H1 (cell line): ENCODE data around the gene PTPN7. TPM values are rescaled to one million over a fixed set of nuclear protein-coding genes. Genes with fewer than 3 reads are reported as not detected.

Source experiments
- CTCF ChIA-PET: fragments of 300-600 bp; sonication (Branson Sonifier 250); formaldehyde crosslinking; loops from one replicate; lab custom pipeline; 2021; ENCODE audit not compliant: partially characterized antibody; lab: Charles Lee
- POLR2A ChIA-PET: fragments of 300-600 bp; sonication (Branson Sonifier 250); formaldehyde crosslinking; loops from one replicate; lab custom pipeline; 2021; ENCODE audit warnings: inconsistent platforms; ENCODE audit not compliant: partially characterized antibody; lab: Charles Lee
- DNase-seq, 2 experiments: peaks; one replicate each; pipeline versions ENCODE4 v3.0.0 to v3.0.0-alpha.2; 2010 to 2022; ENCODE audit warnings: low spot score in 2 of 2, low read depth in 1 of 2, mixed read lengths in 1 of 2
- FAIRE-seq: peaks from 2 replicates; lab custom pipeline; 2011; peaks lifted over from hg19 to GRCh38; lab: Jason Lieb, UNC
- H2AFZ ChIP-seq: 2 replicates; pipeline ENCODE4 v1.8.1; 2012; ENCODE audit warnings: low read length, inconsistent platforms
- H2AK5ac ChIP-seq: 2 replicates; pipeline ENCODE4 v1.6.1; 2013; ENCODE audit warnings: low read depth, low read length
- H2BK120ac ChIP-seq: replicated peaks from 2 replicates; pipeline ENCODE3; 2013; ENCODE audit warnings: low read depth, low read length, inconsistent platforms
- H2BK12ac ChIP-seq: 2 replicates; pipeline ENCODE4 v1.6.1; 2013; ENCODE audit warnings: low read depth, low read length
- H2BK15ac ChIP-seq: 2 replicates; pipeline ENCODE4 v1.6.1; 2013; ENCODE audit warnings: low read length
- H2BK20ac ChIP-seq: 2 replicates; pipeline ENCODE4 v1.6.1; 2013; ENCODE audit warnings: low read length
- H2BK5ac ChIP-seq: 2 replicates; pipeline ENCODE4 v1.6.1; 2013; ENCODE audit warnings: low read depth, low read length
- H3K14ac ChIP-seq: 2 replicates; pipeline ENCODE4 v1.6.1; 2013; ENCODE audit warnings: inconsistent platforms; ENCODE audit not compliant: insufficient read length
- H3K18ac ChIP-seq: 2 replicates; pipeline ENCODE4 v1.6.1; 2013; ENCODE audit warnings: low read length; ENCODE audit errors: extremely low read depth
- H3K23ac ChIP-seq: 2 replicates; pipeline ENCODE4 v1.6.1; 2013; ENCODE audit warnings: inconsistent platforms; ENCODE audit not compliant: insufficient read length
- H3K23me2 ChIP-seq: 2 replicates; pipeline ENCODE4 v1.6.1; 2013; ENCODE audit warnings: low read depth, low read length
- H3K27ac ChIP-seq: 2 replicates; pipeline ENCODE4 v1.6.1; 2011; ENCODE audit warnings: low read depth, low read length, inconsistent platforms
- H3K27me3 ChIP-seq, 4 experiments: replicated peaks in 1 of 4; 1 replicate in 1 of 4; 2 replicates in 3 of 4; pipeline versions ENCODE4 v1.6.1 to v1.8.1; 2011 to 2013; ENCODE audit warnings: low read length in 3 of 4, mild to moderate bottlenecking in 3 of 4, inconsistent platforms in 2 of 4, mixed read lengths in 2 of 4, moderate library complexity in 1 of 4; ENCODE audit not compliant: control insufficient read depth in 3 of 4, insufficient read depth in 3 of 4; ENCODE audit errors: extremely low read depth in 1 of 4
- H3K36me3 ChIP-seq, 4 experiments: 2 replicates each; pipeline versions ENCODE4 v1.6.1 to v1.8.1; 2011 to 2013; ENCODE audit warnings: mild to moderate bottlenecking in 4 of 4, low read length in 3 of 4, moderate library complexity in 2 of 4, control low read depth in 1 of 4, inconsistent platforms in 1 of 4; ENCODE audit not compliant: insufficient read depth in 4 of 4, control insufficient read depth in 2 of 4
- H3K4ac ChIP-seq: replicated peaks from 2 replicates; pipeline ENCODE3; 2013; ENCODE audit warnings: low read length, low read depth, mixed read lengths, inconsistent platforms; ENCODE audit not compliant: insufficient read length
- H3K4me1 ChIP-seq, 4 experiments: replicated peaks in 1 of 4; 1 replicate in 1 of 4; 2 replicates in 3 of 4; pipeline versions ENCODE4 v1.6.1 to v1.8.1; 2011 to 2013; ENCODE audit warnings: low read length in 3 of 4, inconsistent platforms in 2 of 4, mixed read lengths in 1 of 4; ENCODE audit not compliant: insufficient read depth in 4 of 4, control insufficient read depth in 3 of 4
- H3K4me2 ChIP-seq, 2 experiments: 2 replicates each; pipeline versions ENCODE4 v1.6.1 to v1.8.1; 2011 to 2013; ENCODE audit warnings: low read depth in 2 of 2, low read length in 2 of 2, control low read depth in 1 of 2, inconsistent platforms in 1 of 2, mild to moderate bottlenecking in 1 of 2; ENCODE audit not compliant: insufficient read depth in 1 of 2
- H3K4me3 ChIP-seq, 4 experiments: fragments of 200-600, 300-600 bp in 1 of 4; sonication (generic), shearing (Covaris generic), sonication (Bioruptor Twin) in 1 of 4; 2 replicates each; pipeline versions ENCODE4 v1.5.1 to v1.8.1; 2011 to 2016; ENCODE audit warnings: low read length in 4 of 4, low read depth in 3 of 4, control low read depth in 2 of 4, inconsistent platforms in 2 of 4, mild to moderate bottlenecking in 2 of 4, mixed read lengths in 1 of 4, moderate library complexity in 1 of 4; ENCODE audit not compliant: insufficient read depth in 2 of 4; ENCODE audit errors: extremely low read depth in 1 of 4
- H3K56ac ChIP-seq: replicated peaks from 2 replicates; pipeline ENCODE3; 2013; ENCODE audit warnings: low read depth, mild to moderate bottlenecking, mixed read lengths, low read length, inconsistent platforms; ENCODE audit not compliant: insufficient read length
- H3K79me1 ChIP-seq: 2 replicates; pipeline ENCODE4 v1.6.1; 2013; ENCODE audit warnings: low read depth, low read length, control low read depth
- H3K79me2 ChIP-seq, 2 experiments: 2 replicates each; pipeline versions ENCODE4 v1.6.1 to v1.8.1; 2012 to 2013; ENCODE audit warnings: low read length in 2 of 2, mild to moderate bottlenecking in 2 of 2, inconsistent platforms in 1 of 2; ENCODE audit not compliant: insufficient read depth in 2 of 2, control insufficient read depth in 1 of 2
- H3K9ac ChIP-seq, 4 experiments: replicated peaks in 1 of 4; 1 replicate in 1 of 4; 2 replicates in 3 of 4; pipeline versions ENCODE4 v1.6.1 to v1.8.1; 2011 to 2013; ENCODE audit warnings: low read depth in 3 of 4, low read length in 3 of 4, control low read depth in 2 of 4, mild to moderate bottlenecking in 2 of 4, moderate library complexity in 2 of 4, inconsistent platforms in 1 of 4; ENCODE audit errors: extremely low read depth in 1 of 4
- H3K9me3 ChIP-seq, 2 experiments: 2 replicates each; pipeline versions ENCODE4 v1.6.1 to v1.8.1; 2012 to 2013; ENCODE audit warnings: mild to moderate bottlenecking in 2 of 2, moderate library complexity in 2 of 2, control low read depth in 1 of 2, inconsistent platforms in 1 of 2, low read depth in 1 of 2, low read length in 1 of 2, mixed read lengths in 1 of 2; ENCODE audit not compliant: insufficient read depth in 2 of 2
- H4K20me1 ChIP-seq, 2 experiments: replicated peaks in 1 of 2; 2 replicates each; pipeline versions ENCODE3 to v1.8.1; 2011 to 2013; ENCODE audit warnings: inconsistent platforms in 2 of 2, low read length in 2 of 2, mild to moderate bottlenecking in 1 of 2; ENCODE audit not compliant: insufficient read depth in 2 of 2, control insufficient read depth in 1 of 2
- H4K5ac ChIP-seq: 2 replicates; pipeline ENCODE4 v1.6.1; 2013; ENCODE audit warnings: low read length, low read depth, mixed read lengths, inconsistent platforms; ENCODE audit not compliant: insufficient read length
- H4K8ac ChIP-seq: 2 replicates; pipeline ENCODE4 v1.8.0; 2013; ENCODE audit warnings: mild to moderate bottlenecking, moderate library complexity, low read length, inconsistent platforms; ENCODE audit not compliant: insufficient read depth; ENCODE audit errors: extremely low read depth
- H4K91ac ChIP-seq: replicated peaks from 2 replicates; pipeline ENCODE3; 2013; ENCODE audit warnings: low read length, mixed read lengths, inconsistent platforms; ENCODE audit not compliant: insufficient read length
- CBX5 ChIP-seq: fragments of 300-800, 300-1000 bp; sonication (generic); IDR thresholded peaks from 2 replicates; pipeline ENCODE4 v1.7.1; 2016; ENCODE audit warnings: antibody characterized with exemption, low read length, low read depth
- CBX8 ChIP-seq: fragments of 300-800, 300-1000 bp; sonication (generic); IDR thresholded peaks from 2 replicates; pipeline ENCODE4 v1.7.1; 2016; ENCODE audit warnings: low read depth, low read length, borderline replicate concordance
- EZH2 ChIP-seq: fragments of 200-600 bp; sonication (generic); IDR thresholded peaks from 2 replicates; pipeline ENCODE4 v1.7.1; 2012; ENCODE audit warnings: low read depth, mild to moderate bottlenecking, moderate library complexity, low read length, inconsistent platforms; ENCODE audit not compliant: severe bottlenecking
- FOSL1 ChIP-seq: IDR thresholded peaks from 2 replicates; pipeline ENCODE4 v1.6.1; 2011; ENCODE audit warnings: mild to moderate bottlenecking, low read depth, low read length, moderate library complexity; ENCODE audit not compliant: insufficient read depth
- GABPA ChIP-seq: IDR thresholded peaks from 2 replicates; pipeline ENCODE4 v1.6.1; 2011; ENCODE audit warnings: mild to moderate bottlenecking, low read length, moderate library complexity, borderline replicate concordance; ENCODE audit not compliant: insufficient read depth
- HDAC6 ChIP-seq: IDR thresholded peaks from one replicate; pipeline ENCODE4 v1.7.1; 2012; ENCODE audit warnings: low read depth, mild to moderate bottlenecking, inconsistent platforms, low read length, moderate library complexity
- JUND ChIP-seq: IDR thresholded peaks from 2 replicates; pipeline ENCODE4 v1.6.1; 2011; ENCODE audit warnings: mild to moderate bottlenecking, improper control_type of control experiment, low read length
- KDM4A ChIP-seq: IDR thresholded peaks from one replicate; pipeline ENCODE4 v1.7.1; 2012; ENCODE audit warnings: low read depth, mild to moderate bottlenecking, moderate library complexity, low read length, inconsistent platforms; ENCODE audit not compliant: severe bottlenecking
- RFX5 ChIP-seq: IDR thresholded peaks from 2 replicates; pipeline ENCODE4 v1.6.1; 2011; ENCODE audit warnings: low read depth, low read length, improper control_type of control experiment, borderline replicate concordance
- RXRA ChIP-seq: IDR thresholded peaks from 2 replicates; pipeline ENCODE4 v1.6.1; 2011; ENCODE audit warnings: low read depth, mild to moderate bottlenecking, low read length, moderate library complexity; ENCODE audit not compliant: insufficient read depth
- SP4 ChIP-seq: IDR thresholded peaks from 2 replicates; pipeline ENCODE4 v1.6.1; 2012; ENCODE audit warnings: low read length, inconsistent platforms
- TEAD4 ChIP-seq: IDR thresholded peaks from 2 replicates; pipeline ENCODE4 v1.6.1; 2012; ENCODE audit warnings: low read depth, low read length, inconsistent platforms, mixed read lengths
- WGBS, 2 experiments: shearing (Covaris generic) in 1 of 2; methylation state at CpG; one replicate each; pipeline versions ENCODE4 v1.1.6 to v1.1.7; 2013 to 2015; ENCODE audit warnings: low lambda C conversion rate in 2 of 2, mixed read lengths in 2 of 2, inconsistent platforms in 1 of 2, low coverage in 1 of 2, missing lambda C conversion rate in 1 of 2; ENCODE audit not compliant: insufficient replicate concordance in 2 of 2, insufficient coverage in 1 of 2, insufficient read length in 1 of 2; ENCODE audit errors: extremely low coverage in 1 of 2, missing lambda C conversion rate in 1 of 2; 5-methylcytosine and 5-hydroxymethylcytosine counted together
- polyA plus RNA-seq, 7 experiments: library from polyadenylated mRNA; depleted of rRNA in 3 of 7; stranded (reverse) in 5 of 7; unstranded in 2 of 7; fragments of >200 nt in 5 of 7; fragments of 200-250 nt in 2 of 7; gene quantifications; 1 replicate in 5 of 7; 2 replicates in 1 of 7; 4 replicates in 1 of 7; pipeline versions ENCODE4 v1.2.1 to v1.2.3, GENCODE V29; 2011 to 2013; ENCODE audit warnings: missing spikeins in 2 of 7, mixed read lengths in 2 of 7
- total RNA-seq: library from RNA; stranded (reverse); fragmentation: NEBNext Ultra II Directional; extraction: Animal tissue kit (Norgen Biotek cat#: 25700); gene quantifications from 2 replicates; pipeline ENCODE4 v1.2.1, GENCODE V29; 2021

PTPN7 gene
- total and polyA plus RNA-seq, 2 of the 8 experiments (the other 6 are each of a cell fraction or from before 2014, with no cell fraction given): 0.20 TPM; not detected in 1

- no peak overlapping the region for H3K9ac ChIP-seq
- H3K18ac ChIP-seq: no peak overlapping the region
- WGBS, 2 experiments: 87% methylated on average over 2 of the region's 2 CpGs; no CpG with 5 or more reads in 1 of the 2 experiments
- H4K91ac ChIP-seq: no peak overlapping the region
- no peak overlapping the region for H3K14ac ChIP-seq
- DNase-seq: no peak
- no peaks in the 10 kb centered on the region for H3K79me2 ChIP-seq
- no peak overlapping the region for H2BK5ac ChIP-seq
- H3K27ac ChIP-seq: no peak overlapping the region
- no peaks in the 10 kb centered on the region for H3K36me3 ChIP-seq
- H2BK20ac ChIP-seq: no peak overlapping the region
- H4K5ac ChIP-seq: no peak overlapping the region
- H3K9me3 ChIP-seq: no peaks in the 10 kb centered on the region
- H3K4ac ChIP-seq: no peak overlapping the region
- H4K8ac ChIP-seq: no peak overlapping the region
- H3K56ac ChIP-seq: no peak overlapping the region
- H2BK120ac ChIP-seq: no peak overlapping the region
- no peaks in the 10 kb centered on the region for H3K79me1 ChIP-seq
- FAIRE-seq: no peak
- no peak overlapping the region for H2AK5ac ChIP-seq
- POLR2A ChIA-PET: interaction anchor here (0.8 to 6.3 kb wide), 8 partner anchors 11 to 219 kb away, joined by 3 to 45 read pairs (median 4); partner anchors contain the start of gene ELF3
- H3K4me3 ChIP-seq: no peak overlapping the region
- H2AFZ ChIP-seq: no peak overlapping the region
- CTCF ChIA-PET: interaction anchor here (0.9 to 29.2 kb wide), 10 partner anchors 9 to 218 kb away, joined by 3 to 1014 read pairs (median 4); partner anchors contain the start of genes ELF3 and GPR37L1
- H3K23ac ChIP-seq: no peak overlapping the region
- H4K20me1 ChIP-seq: no peaks in the 10 kb centered on the region
- H3K27me3 ChIP-seq: no peaks in the 10 kb centered on the region
- no peak overlapping the region for H3K4me2 ChIP-seq
- peak overlapping the region; percentile 43; the same call in 1 of the 2 replicates for H2BK12ac ChIP-seq
- no peaks in the 10 kb centered on the region; the same call in 1 of the 2 replicates for H3K23me2 ChIP-seq
- H2BK15ac ChIP-seq: no peak overlapping the region
- peaks cover 0 to 6% (median 2%) of the 10 kb centered on the region in 4 experiments; a peak in 6 of 7 replicates for H3K4me1 ChIP-seq
- TF ChIP-seq RXRA: no peak
- TF ChIP-seq FOSL1: no peak
- no peak for TF ChIP-seq GABPA
- TF ChIP-seq JUND: no peak
- no peak for TF ChIP-seq HDAC6
- TF ChIP-seq RFX5: no peak
- no peak for TF ChIP-seq EZH2
- no peak for TF ChIP-seq CBX8
- TF ChIP-seq KDM4A: no peak
- no peak for TF ChIP-seq SP4
- TF ChIP-seq TEAD4: no peak
- TF ChIP-seq CBX5: no peak
These were observed 46.6 kb downstream of the PTPN7 start for GRCh38 chr1:202113690-202114300.
